Activated CD8-positive, alpha-beta memory T cell treated with anti-CD3 and anti-CD28 coated beads for 48 hours (primary cell): ENCODE data around the gene CREB1.

ENCODE experiments used
- DNase-seq, 3 experiments: peaks; one replicate each; pipeline ENCODE4 v3.0.0-alpha.2; 2020; ENCODE audit warnings: low read depth in 2 of 3, low spot score in 2 of 3

Gene CREB1

GRCh38 chr2:207540431-207540830, 10.7 kb downstream of the CREB1 start:
- no peak for DNase-seq

- DNase-seq: no peak
These were observed 12.2 kb downstream of the CREB1 start for GRCh38 chr2:207541933-207542332.

GRCh38 chr2:207543272-207543671, 13.5 kb downstream of the CREB1 start:
- no peak for DNase-seq

GRCh38 chr2:207546822-207547221, 17.1 kb downstream of the CREB1 start:
- no peak for DNase-seq

GRCh38 chr2:207549145-207549544, 19.4 kb downstream of the CREB1 start:
- DNase-seq: no peak

- DNase-seq: no peak
These were observed 28.3 kb downstream of the CREB1 start for GRCh38 chr2:207558079-207558491.

GRCh38 chr2:207561386-207562080, 31.8 kb downstream of the CREB1 start:
- no peak for DNase-seq

- no peak for DNase-seq
These were observed 36.2 kb downstream of the CREB1 start for GRCh38 chr2:207565736-207566500.

- DNase-seq: no peak
These were observed 37.9 kb downstream of the CREB1 start for GRCh38 chr2:207567671-207568070.

GRCh38 chr2:207571370-207571769, 41.6 kb downstream of the CREB1 start:
- no peak for DNase-seq

- no peak for DNase-seq
These were observed 55.2 kb downstream of the CREB1 start for GRCh38 chr2:207584952-207585351.

GRCh38 chr2:207587305-207587704, 57.5 kb downstream of the CREB1 start:
- DNase-seq: no peak

- DNase-seq: no peak
These were observed 59.4 kb downstream of the CREB1 start for GRCh38 chr2:207589143-207589542.

GRCh38 chr2:207593277-207593676, 63.5 kb downstream of the CREB1 start:
- DNase-seq: no peak

GRCh38 chr2:207594264-207594663, 64.5 kb downstream of the CREB1 start:
- no peak for DNase-seq

GRCh38 chr2:207594731-207595130, 65.0 kb downstream of the CREB1 start:
- DNase-seq: no peak

- no peak for DNase-seq
These were observed 69.9 kb downstream of the CREB1 start for GRCh38 chr2:207599636-207600035.

- DNase-seq: no peak
These were observed 70.5 kb downstream of the CREB1 start for GRCh38 chr2:207600231-207600630.

- DNase-seq: no peak
These were observed 72.0 kb downstream of the CREB1 start for GRCh38 chr2:207601774-207602173.

- no peak for DNase-seq
These were observed 73.7 kb downstream of the CREB1 start for GRCh38 chr2:207603486-207603885.

- DNase-seq: no peak
These were observed 76.6 kb downstream of the CREB1 start for GRCh38 chr2:207606399-207606798.

- no peak for DNase-seq
These were observed 77.1 kb downstream of the CREB1 start for GRCh38 chr2:207606829-207607228.

- no peak for DNase-seq
These were observed 83.0 kb downstream of the CREB1 start for GRCh38 chr2:207612714-207613113.
